Coronary artery (tissue), 2 donors: ENCODE measurements around the gene SPINK1.
"Not testable (repeated sequence)": the region's sequence is repeated elsewhere in the genome, so short reads cannot be mapped to it uniquely, and the experiment has no call there.

Source experiments
- DNase-seq: peaks from one replicate; pipeline ENCODE4 v3.0.0-alpha.2; 2017; ENCODE audit warnings: low spot score
- H3K27ac ChIP-seq, 2 donors: fragments of 200-600 bp; sonication (generic); one replicate each; pipeline ENCODE4 v1.5.1; 2016 to 2019
- H3K4me3 ChIP-seq: fragments of 200-600 bp; sonication (generic); 2 replicates; pipeline ENCODE4 v1.5.1; 2016; ENCODE audit warnings: mild to moderate bottlenecking, moderate library complexity
- TF ChIP-seq, protein P1 (sequence below): fragments of 200-600 bp; sonication (generic); IDR thresholded peaks from one replicate; pipeline ENCODE4 v1.5.1; 2019; ENCODE audit warnings: antibody characterized with exemption

SPINK1 gene

DNA sequence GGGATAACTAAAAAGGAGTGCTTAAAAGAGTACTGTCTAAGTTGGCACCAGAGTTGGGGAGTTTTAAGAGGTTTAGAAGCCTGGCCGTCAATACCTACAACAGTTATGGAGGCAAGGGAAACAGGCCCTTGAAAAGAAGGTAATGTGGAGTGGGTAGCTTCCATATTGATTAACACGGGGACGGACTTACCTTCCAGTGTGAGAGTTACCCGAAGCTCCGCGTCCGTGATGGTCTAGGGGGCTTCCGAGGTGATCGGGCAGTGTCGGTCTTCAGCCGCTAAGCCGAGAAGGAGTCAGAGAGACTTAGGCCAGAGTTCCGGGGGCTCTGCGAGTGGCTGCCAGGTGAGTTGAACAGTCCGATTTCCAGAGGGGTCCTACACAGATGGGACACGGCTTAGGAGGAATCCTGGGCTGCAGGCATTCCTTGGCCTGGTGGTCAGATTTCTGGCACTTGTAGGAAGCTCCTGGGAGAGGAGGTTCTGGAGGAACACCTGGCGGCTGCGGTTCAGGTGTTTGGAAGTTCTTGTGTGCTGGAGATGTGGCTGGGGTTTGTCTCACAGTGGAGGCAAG is 40.6 kb upstream of the SPINK1 start:
- H3K27ac ChIP-seq, DNase-seq, H3K4me3 ChIP-seq: not testable (repeated sequence)

DNA sequence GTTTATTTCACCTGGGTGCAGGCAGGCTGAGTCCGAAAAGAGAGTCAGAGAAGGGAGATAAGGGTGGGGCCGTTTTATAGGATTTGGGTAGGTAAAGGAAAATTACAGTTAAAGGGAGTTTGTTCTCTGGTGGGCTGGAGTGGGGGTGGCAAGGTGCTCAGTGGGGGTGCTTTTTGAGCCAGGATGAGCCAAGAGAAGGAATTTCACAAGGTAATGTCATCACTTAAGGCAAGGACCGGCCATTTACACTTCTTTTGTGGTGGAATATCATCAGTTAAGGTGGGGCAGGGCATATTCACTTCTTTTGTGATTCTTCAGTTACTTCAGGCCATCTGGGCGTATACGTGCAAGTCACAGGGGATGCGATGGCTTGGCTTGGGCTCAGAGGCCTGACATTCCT is 38.4 kb upstream of the SPINK1 start:
- not testable (repeated sequence) for DNase-seq, H3K27ac ChIP-seq, H3K4me3 ChIP-seq

DNA sequence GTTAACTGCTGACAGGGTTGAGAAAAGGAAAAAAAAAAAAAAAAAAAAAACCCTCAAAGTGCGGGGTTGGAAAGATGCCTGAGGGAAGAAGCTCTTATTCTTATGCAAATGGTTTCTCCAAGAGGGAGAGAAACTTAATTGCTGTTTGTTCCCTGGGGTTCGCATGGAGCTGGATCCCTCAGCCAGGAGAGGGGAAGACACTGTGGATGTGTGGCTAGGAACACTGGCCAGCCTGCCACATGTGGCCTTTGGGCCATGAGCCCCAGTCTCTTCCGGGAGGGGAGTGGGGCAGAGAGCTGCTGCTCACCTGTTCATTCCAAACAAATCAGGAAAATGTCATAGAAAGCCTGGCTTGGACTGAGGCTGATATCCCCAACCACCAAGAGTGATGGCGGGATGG is 37.6 kb upstream of the SPINK1 start:
- TF ChIP-seq, protein P1, sequence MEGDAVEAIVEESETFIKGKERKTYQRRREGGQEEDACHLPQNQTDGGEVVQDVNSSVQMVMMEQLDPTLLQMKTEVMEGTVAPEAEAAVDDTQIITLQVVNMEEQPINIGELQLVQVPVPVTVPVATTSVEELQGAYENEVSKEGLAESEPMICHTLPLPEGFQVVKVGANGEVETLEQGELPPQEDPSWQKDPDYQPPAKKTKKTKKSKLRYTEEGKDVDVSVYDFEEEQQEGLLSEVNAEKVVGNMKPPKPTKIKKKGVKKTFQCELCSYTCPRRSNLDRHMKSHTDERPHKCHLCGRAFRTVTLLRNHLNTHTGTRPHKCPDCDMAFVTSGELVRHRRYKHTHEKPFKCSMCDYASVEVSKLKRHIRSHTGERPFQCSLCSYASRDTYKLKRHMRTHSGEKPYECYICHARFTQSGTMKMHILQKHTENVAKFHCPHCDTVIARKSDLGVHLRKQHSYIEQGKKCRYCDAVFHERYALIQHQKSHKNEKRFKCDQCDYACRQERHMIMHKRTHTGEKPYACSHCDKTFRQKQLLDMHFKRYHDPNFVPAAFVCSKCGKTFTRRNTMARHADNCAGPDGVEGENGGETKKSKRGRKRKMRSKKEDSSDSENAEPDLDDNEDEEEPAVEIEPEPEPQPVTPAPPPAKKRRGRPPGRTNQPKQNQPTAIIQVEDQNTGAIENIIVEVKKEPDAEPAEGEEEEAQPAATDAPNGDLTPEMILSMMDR: no peak
- no peak overlapping the region for H3K27ac ChIP-seq
- no peak overlapping the region for H3K4me3 ChIP-seq
- no peak for DNase-seq

DNA sequence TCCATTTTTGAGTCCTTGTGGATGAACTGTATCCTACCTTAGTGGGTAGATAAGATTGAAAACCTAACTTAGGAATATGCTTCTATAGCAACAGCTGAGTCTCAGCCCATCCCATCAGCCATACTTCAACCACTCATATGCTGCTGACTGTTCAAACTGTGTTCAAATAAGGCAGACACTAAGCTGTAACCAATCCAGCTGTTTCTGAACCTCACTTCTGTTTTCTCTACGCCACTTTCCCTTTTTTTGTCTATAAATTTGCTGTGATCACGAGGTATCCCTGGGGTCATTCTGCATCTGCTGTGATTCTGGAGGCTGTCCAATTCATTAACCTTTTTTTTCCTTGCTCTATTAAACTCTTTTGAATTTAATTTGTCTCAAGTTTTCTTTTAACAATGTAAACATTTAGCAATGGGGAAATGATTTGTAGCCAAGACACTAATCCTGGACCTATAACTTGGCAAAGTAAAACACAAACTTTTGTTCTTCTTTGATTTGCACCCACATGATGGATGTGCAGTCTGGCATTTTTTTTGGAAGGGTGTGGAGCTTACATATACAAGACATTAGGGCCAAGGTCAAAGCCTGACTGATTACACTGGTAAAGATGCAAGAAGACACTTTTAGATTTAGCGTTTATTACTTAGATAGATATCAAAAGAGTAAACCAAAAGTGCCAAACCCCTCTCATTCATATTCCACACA is 32.1 kb upstream of the SPINK1 start:
- TF ChIP-seq, protein P1: no peak
- Histone ChIP-seq H3K4me3 (no peak overlapping the region), H3K27ac (no peak overlapping the region)
- DNase-seq: no peak

DNA sequence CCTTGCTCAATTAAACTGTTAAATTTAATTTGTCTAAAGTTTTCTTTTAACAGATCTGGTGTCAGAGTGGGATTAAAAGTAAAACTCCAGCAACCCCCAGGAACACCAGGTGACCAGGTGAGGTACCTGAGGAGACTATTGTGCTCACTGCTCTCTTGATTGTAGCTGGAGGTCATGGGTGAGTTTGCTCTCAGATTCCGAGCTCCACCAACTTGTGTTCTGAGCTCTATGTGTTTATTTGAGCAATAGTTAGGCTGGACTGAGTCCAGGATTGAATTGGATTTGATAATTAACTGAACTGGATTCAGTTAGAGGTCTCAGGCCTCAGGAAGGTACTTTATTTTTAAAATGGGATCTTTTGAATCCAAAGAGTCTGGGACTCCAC is 29.2 kb upstream of the SPINK1 start:
- no peak overlapping the region for H3K4me3 ChIP-seq
- H3K27ac ChIP-seq: no peak overlapping the region
- DNase-seq: no peak
- TF ChIP-seq, protein P1: no peak

DNA sequence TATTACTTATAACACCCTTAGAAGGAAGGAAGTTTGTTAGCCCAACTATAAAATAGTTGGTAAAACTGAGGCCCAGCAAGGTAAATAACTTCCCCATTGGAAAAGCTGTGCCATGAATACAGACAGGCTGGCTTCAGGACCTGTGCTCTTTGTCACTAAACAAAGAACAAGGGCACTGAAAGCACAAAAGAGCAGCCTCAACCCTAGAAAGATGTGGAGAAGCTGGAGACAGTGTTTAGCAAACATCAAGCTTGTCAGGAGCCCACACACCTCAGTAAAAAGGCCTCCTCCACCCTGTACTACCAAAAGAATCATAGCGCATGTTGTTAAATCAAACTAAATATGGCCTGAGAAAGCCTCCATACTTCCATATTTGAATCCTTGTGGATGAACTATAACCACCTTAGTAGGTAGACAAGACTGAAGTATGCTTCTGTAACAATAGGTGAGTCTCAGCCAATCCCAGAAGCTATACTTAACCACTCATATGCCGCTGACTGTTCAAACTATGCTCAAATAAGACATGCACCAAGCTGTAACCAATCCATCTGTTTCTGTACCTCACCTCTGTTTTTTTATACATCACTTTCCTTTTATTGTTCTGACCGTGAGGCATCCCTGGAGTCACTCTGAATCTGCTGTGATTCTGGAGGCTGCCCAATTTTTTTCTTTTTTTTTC is 28.6 kb upstream of the SPINK1 start:
- no peak for DNase-seq
- Histone ChIP-seq H3K27ac (no peak overlapping the region), H3K4me3 (no peak overlapping the region)
- TF ChIP-seq, protein P1: no peak

DNA sequence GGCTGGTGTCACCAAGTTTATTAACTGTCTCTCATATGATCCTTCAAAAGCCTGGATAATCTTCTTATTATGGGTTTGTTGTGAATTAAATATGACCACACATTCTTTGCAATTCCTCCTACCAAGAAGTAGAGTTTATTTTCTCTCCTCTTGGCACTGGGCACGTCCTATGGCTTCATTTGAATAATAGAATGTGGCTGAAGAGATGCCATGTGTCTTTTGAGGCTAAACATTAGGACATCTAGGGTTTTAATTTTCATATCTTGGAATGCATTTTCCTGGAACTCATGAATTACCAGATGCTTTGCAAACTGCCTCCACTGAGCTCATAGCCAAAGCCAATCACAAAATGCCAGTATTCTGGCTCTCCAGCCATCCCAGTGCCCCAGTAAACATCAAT is 27.1 kb upstream of the SPINK1 start:
- TF ChIP-seq, protein P1: no peak
- no peak overlapping the region for H3K4me3 ChIP-seq
- no peak for DNase-seq
- no peak overlapping the region for H3K27ac ChIP-seq
